Spleen (tissue), 11 donors: Measurements from ENCODE around the gene EZH1. TPM values are rescaled to one million over a fixed set of nuclear protein-coding genes. Genes with fewer than 3 reads are reported as not detected.
"Not testable (repeated sequence)": the region's sequence is repeated elsewhere in the genome, so short reads cannot be mapped to it uniquely, and the experiment has no call there.

Source experiments
- DNase-seq: peaks from one replicate; pipeline ENCODE4 v3.0.0-alpha.2; 2020
- H3K27ac ChIP-seq, 8 donors: fragments of 200-600 bp; sonication (generic) in 7 of 8; 1 replicate in 4 of 8; 2 replicates in 4 of 8; pipeline versions ENCODE4 v1.5.0 to v1.8.0; 2016 to 2021; ENCODE audit warnings: inconsistent platforms in 4 of 8, mild to moderate bottlenecking in 4 of 8, moderate library complexity in 1 of 8
- H3K27me3 ChIP-seq, 7 donors: fragments of 200-600 bp; sonication (generic) in 6 of 7; replicated peaks in 1 of 7; 1 replicate in 4 of 7; 2 replicates in 3 of 7; pipeline versions ENCODE4 v1.5.0 to v1.8.0; 2016 to 2021; ENCODE audit warnings: inconsistent platforms in 3 of 7, mild to moderate bottlenecking in 1 of 7
- H3K36me3 ChIP-seq, 6 donors: fragments of 200-600 bp; sonication (generic) in 5 of 6; 1 replicate in 4 of 6; 2 replicates in 2 of 6; pipeline versions ENCODE4 v1.5.0 to v1.8.0; 2016 to 2021; ENCODE audit warnings: inconsistent platforms in 2 of 6
- H3K4me1 ChIP-seq, 6 donors: fragments of 200-600 bp; sonication (generic) in 5 of 6; 1 replicate in 3 of 6; 2 replicates in 3 of 6; pipeline versions ENCODE4 v1.5.0 to v1.8.0; 2016 to 2021; ENCODE audit warnings: inconsistent platforms in 3 of 6
- H3K4me3 ChIP-seq, 8 donors: fragments of 200-600 bp; sonication (generic) in 7 of 8; 1 replicate in 4 of 8; 2 replicates in 4 of 8; pipeline versions ENCODE4 v1.5.0 to v1.8.0; 2016 to 2021; ENCODE audit warnings: inconsistent platforms in 4 of 8, mild to moderate bottlenecking in 4 of 8, moderate library complexity in 2 of 8
- H3K9me3 ChIP-seq, 8 donors: fragments of 200-600 bp; sonication (generic) in 7 of 8; 1 replicate in 4 of 8; 2 replicates in 4 of 8; pipeline versions ENCODE4 v1.5.0 to v1.8.0; 2016 to 2021; ENCODE audit warnings: inconsistent platforms in 4 of 8
- POLR2A ChIP-seq, 3 donors: fragments of 450-650 bp; IDR thresholded peaks; one replicate each; pipeline ENCODE4 v1.5.1; 2017; ENCODE audit warnings: antibody characterized with exemption in 3 of 3, mild to moderate bottlenecking in 1 of 3
- POLR2AphosphoS5 ChIP-seq, 3 donors: sonication (generic); formaldehyde crosslinking; IDR thresholded peaks; one replicate each; pipeline ENCODE4 v1.5.1; 2017; ENCODE audit warnings: antibody characterized with exemption in 3 of 3
- WGBS, 5 donors: extraction: QIAGEN DNeasy Blood & Tissue Kit in 3 of 5; methylation state at CpG; one replicate each; pipeline versions ENCODE4 v1.1.5 to v1.1.7; 2013 to 2018; 5-methylcytosine and 5-hydroxymethylcytosine counted together
- intact Hi-C: fragments of 100-400 bp; cut with DNase I; formaldehyde crosslinking; loops from one replicate; pipeline ENCODE4 v1.15.0; 2023; ENCODE audit warnings: low total_unique reads
- polyA plus RNA-seq, 3 donors: library from polyadenylated mRNA; stranded (reverse); fragments of 200-250 nt; gene quantifications; one replicate each; pipeline ENCODE4 v1.2.1, GENCODE V29; 2013
- total RNA-seq, 7 donors: library from RNA; depleted of rRNA in 3 of 7; stranded (reverse); fragments of >200 nt in 3 of 7; fragmentation: NEBNext Ultra II Directional in 4 of 7; extraction: Animal tissue kit (Norgen Biotek cat#: 25700) in 4 of 7; gene quantifications; one replicate each; pipeline versions ENCODE4 v1.1.0 to v1.2.1, GENCODE V29; 2016 to 2021
- TF ChIP-seq, protein P1 (sequence below), 11 experiments: fragments of 200-600 bp in 7 of 11; fragments of 450-650 bp in 4 of 11; sonication (generic) in 4 of 11; IDR thresholded peaks in 8 of 11; conservative IDR thresholded peaks in 3 of 11; 1 replicate in 7 of 11; 2 replicates in 4 of 11; pipeline versions ENCODE4 v1.4.0 to v1.8.0; 2016 to 2021; ENCODE audit warnings: antibody characterized with exemption in 11 of 11, inconsistent platforms in 4 of 11, mild to moderate bottlenecking in 1 of 11
- donor health status: healthy with polysubstance abuse.
- donor health status: DM: no; HTN: no; CAD: no; lungs with moderate emphysema.
- donor health status: DM: no; HTN: no; CAD: no.
- donor health status: Bipolar disorder and iron deficiency.
- donor health status: healthy.
- donor health status: DM: no; HTN: no; CAD: no.
- donor health status: DM: yes; HTN: yes; CAD: no.

Gene EZH1
- total and polyA plus RNA-seq, 10 donors = 24.1 to 104 (median 68.0) TPM

DNA sequence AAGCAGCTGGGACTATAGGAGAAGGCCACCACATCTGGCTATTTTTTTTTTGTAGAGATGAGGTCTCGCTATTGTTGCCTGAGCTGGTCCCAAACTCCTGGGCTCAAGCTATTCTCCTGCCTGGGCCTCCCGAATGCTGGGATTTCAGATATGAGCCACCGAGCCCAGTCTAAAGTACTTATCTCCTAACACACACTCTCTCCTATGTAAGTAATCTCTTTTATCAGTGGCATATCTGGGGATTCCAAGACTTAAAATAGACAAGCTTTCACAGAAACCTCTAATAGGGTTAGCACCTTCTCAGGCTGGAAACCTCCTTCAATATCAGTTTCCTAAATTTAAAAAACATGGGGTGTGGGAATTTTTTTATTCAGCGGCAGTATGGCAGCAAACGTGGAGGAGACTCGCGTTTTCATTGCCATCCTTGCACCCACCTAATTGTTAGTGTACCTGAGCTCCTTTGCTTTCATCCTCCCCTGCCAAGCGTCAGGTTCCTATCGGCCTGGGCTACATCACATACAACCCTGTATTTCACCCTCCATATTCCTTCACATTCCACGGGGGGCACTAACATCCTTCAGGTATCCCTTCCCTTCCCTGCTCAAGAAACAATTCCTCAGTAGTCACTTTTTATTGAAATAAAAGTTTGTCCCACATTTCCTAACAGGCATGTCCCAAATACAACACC is 1.1 kb downstream of the EZH1 start:
- TF ChIP-seq POLR2AphosphoS5 (IDR thresholded peaks at IDR 0.05) = no peak
- TF ChIP-seq, protein P1, sequence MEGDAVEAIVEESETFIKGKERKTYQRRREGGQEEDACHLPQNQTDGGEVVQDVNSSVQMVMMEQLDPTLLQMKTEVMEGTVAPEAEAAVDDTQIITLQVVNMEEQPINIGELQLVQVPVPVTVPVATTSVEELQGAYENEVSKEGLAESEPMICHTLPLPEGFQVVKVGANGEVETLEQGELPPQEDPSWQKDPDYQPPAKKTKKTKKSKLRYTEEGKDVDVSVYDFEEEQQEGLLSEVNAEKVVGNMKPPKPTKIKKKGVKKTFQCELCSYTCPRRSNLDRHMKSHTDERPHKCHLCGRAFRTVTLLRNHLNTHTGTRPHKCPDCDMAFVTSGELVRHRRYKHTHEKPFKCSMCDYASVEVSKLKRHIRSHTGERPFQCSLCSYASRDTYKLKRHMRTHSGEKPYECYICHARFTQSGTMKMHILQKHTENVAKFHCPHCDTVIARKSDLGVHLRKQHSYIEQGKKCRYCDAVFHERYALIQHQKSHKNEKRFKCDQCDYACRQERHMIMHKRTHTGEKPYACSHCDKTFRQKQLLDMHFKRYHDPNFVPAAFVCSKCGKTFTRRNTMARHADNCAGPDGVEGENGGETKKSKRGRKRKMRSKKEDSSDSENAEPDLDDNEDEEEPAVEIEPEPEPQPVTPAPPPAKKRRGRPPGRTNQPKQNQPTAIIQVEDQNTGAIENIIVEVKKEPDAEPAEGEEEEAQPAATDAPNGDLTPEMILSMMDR (IDR thresholded peaks at IDR 0.05 in 8 of 11, conservative IDR thresholded peaks at IDR 0.05 in 3 of 11) = no peak
- no peak for TF ChIP-seq POLR2A (IDR thresholded peaks at IDR 0.05)
- Histone ChIP-seq H3K36me3 (peaks cover 0 to 15% (median 0%) of the 10 kb centered on the region in 6 donors), H3K27ac (peak overlapping the region in 7 of 8 donors; percentile 86 to 97 (median 95)), H3K4me1 (peaks cover 18 to 51% (median 30%) of the 10 kb centered on the region in 6 donors), H3K9me3 (no peaks in the 10 kb centered on the region), H3K4me3 (peak overlapping the region; percentile 77 to 96 (median 84)), H3K27me3 (peaks cover 0 to 8% (median 0%) of the 10 kb centered on the region in 7 donors)
- intact Hi-C loops = no loop called here
- peak; percentile 28 for DNase-seq
- WGBS, 5 donors = 62 to 68% (median 63%) methylated on average over 10 of the region's 10 CpGs

- H3K27ac ChIP-seq, H3K27me3 ChIP-seq, H3K4me3 ChIP-seq, H3K9me3 ChIP-seq, intact Hi-C loops: not testable (repeated sequence)
- WGBS, 5 donors = 88 to 92% (median 89%) methylated on average over 11 of the region's 11 CpGs
- DNase-seq = peak; percentile 30
- Histone ChIP-seq H3K36me3 (peaks cover 0 to 15% (median 0%) of the 10 kb centered on the region in 6 donors), H3K4me1 (peaks cover 18 to 49% (median 30%) of the 10 kb centered on the region in 6 donors)
Observed at GRCh38 chr17:42742916-42743315, 1.9 kb downstream of the EZH1 start.

DNA sequence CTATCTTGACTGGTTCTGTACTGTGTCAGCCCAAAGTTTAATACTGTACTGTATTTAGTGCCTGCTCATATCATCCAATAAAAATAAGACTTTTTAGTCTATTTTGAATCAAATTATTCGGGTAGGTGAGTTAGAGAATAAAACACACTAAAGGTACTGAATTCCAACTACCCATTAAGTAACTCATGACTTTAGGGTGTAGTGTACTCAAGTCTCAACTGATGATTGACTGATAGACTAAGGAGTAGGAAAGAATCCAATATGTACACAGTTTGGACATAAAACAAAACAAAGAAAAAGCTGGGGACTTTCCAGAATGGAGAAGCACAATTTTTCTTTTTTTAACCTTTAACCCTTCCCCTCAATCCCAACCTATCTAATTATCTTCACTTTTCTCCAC is 4.1 kb downstream of the EZH1 start:
- no peak overlapping the region for H3K4me3 ChIP-seq
- peaks cover 0 to 2% (median 0%) of the 10 kb centered on the region in 7 donors for H3K27me3 ChIP-seq
- intact Hi-C loops = no loop called here
- 80 to 94% (median 90%) methylated on average over 1 of the region's 1 CpG for WGBS, 5 donors
- H3K9me3 ChIP-seq = no peaks in the 10 kb centered on the region
- peaks cover 0 to 22% (median 2%) of the 10 kb centered on the region in 6 donors for H3K36me3 ChIP-seq
- no peak for DNase-seq
- peaks cover 18 to 70% (median 41%) of the 10 kb centered on the region in 6 donors for H3K4me1 ChIP-seq
- no peak overlapping the region for H3K27ac ChIP-seq
- TF ChIP-seq POLR2A (IDR thresholded peaks at IDR 0.05) (no peak), POLR2AphosphoS5 (IDR thresholded peaks at IDR 0.05) (no peak)
- TF ChIP-seq, protein P1 (IDR thresholded peaks at IDR 0.05 in 8 of 11, conservative IDR thresholded peaks at IDR 0.05 in 3 of 11) = no peak

- H3K9me3 ChIP-seq = no peaks in the 10 kb centered on the region
- H3K27me3 ChIP-seq = no peaks in the 10 kb centered on the region
- no peak overlapping the region for H3K4me3 ChIP-seq
- WGBS, 5 donors = 96 to 99% (median 98%) methylated on average over 6 of the region's 6 CpGs
- intact Hi-C loops = no loop called here
- H3K4me1 ChIP-seq = peaks cover 0 to 4% (median 0%) of the 10 kb centered on the region in 6 donors
- H3K36me3 ChIP-seq = peaks cover 0 to 100% (median 93%) of the 10 kb centered on the region in 6 donors
- TF ChIP-seq, protein P1 (IDR thresholded peaks at IDR 0.05 in 8 of 11, conservative IDR thresholded peaks at IDR 0.05 in 3 of 11) = no peak
- TF ChIP-seq POLR2A (IDR thresholded peaks at IDR 0.05) = no peak
- no peak for TF ChIP-seq POLR2AphosphoS5 (IDR thresholded peaks at IDR 0.05)
- no peak for DNase-seq
- no peak overlapping the region for H3K27ac ChIP-seq
Observed at GRCh38 chr17:42725143-42725542, 19.7 kb downstream of the EZH1 start.
